Trophoblast cell (in vitro differentiated cells and primary cell): ENCODE measurements around the gene FJX1.

Experiments used
- DNase-seq, 2 donors: peaks; one replicate each; pipeline ENCODE4 v3.0.0-alpha.2; 2016
- H2AFZ ChIP-seq: 2 replicates; pipeline ENCODE4 v1.6.1; 2013; ENCODE audit warnings: low read length, moderate library complexity, mild to moderate bottlenecking; ENCODE audit not compliant: insufficient read depth, poor library complexity
- H2AK5ac ChIP-seq: 2 replicates; pipeline ENCODE4 v1.6.1; 2013; ENCODE audit warnings: mild to moderate bottlenecking, low read length
- H2BK120ac ChIP-seq: 2 replicates; pipeline ENCODE4 v1.6.1; 2013; ENCODE audit warnings: low read length, mild to moderate bottlenecking, moderate library complexity; ENCODE audit not compliant: insufficient read depth, poor library complexity
- H2BK12ac ChIP-seq: 2 replicates; pipeline ENCODE4 v1.6.1; 2013; ENCODE audit warnings: mild to moderate bottlenecking, low read length, moderate library complexity
- H2BK5ac ChIP-seq: 2 replicates; pipeline ENCODE4 v1.6.1; 2013; ENCODE audit warnings: low read length, low read depth, moderate library complexity, mild to moderate bottlenecking; ENCODE audit not compliant: poor library complexity
- H3K14ac ChIP-seq: 2 replicates; pipeline ENCODE4 v1.6.1; 2013; ENCODE audit warnings: mild to moderate bottlenecking, low read length
- H3K18ac ChIP-seq: 2 replicates; pipeline ENCODE4 v1.6.1; 2013; ENCODE audit warnings: mild to moderate bottlenecking, low read length
- H3K23ac ChIP-seq: 2 replicates; pipeline ENCODE4 v1.6.1; 2013; ENCODE audit warnings: low read length
- H3K27ac ChIP-seq: 2 replicates; pipeline ENCODE4 v1.5.1; 2013; ENCODE audit warnings: low read depth, mild to moderate bottlenecking, inconsistent platforms, low read length, moderate library complexity
- H3K27me3 ChIP-seq: 2 replicates; pipeline ENCODE4 v1.6.1; 2013; ENCODE audit warnings: inconsistent platforms, mild to moderate bottlenecking, low read length, moderate library complexity; ENCODE audit not compliant: insufficient read depth
- H3K36me3 ChIP-seq, 2 experiments: 1 replicate in 1 of 2; 2 replicates in 1 of 2; pipeline ENCODE4 v1.6.1; 2013; ENCODE audit warnings: low read length in 2 of 2, mild to moderate bottlenecking in 2 of 2, moderate library complexity in 1 of 2; ENCODE audit not compliant: insufficient read depth in 2 of 2, control insufficient read depth in 1 of 2
- H3K4ac ChIP-seq: 2 replicates; pipeline ENCODE4 v1.6.1; 2013; ENCODE audit warnings: low read depth, mild to moderate bottlenecking, low read length, moderate library complexity
- H3K4me1 ChIP-seq, 2 experiments: 1 replicate in 1 of 2; 2 replicates in 1 of 2; pipeline ENCODE4 v1.6.1; 2013; ENCODE audit warnings: low read length in 2 of 2, mild to moderate bottlenecking in 2 of 2, moderate library complexity in 1 of 2; ENCODE audit not compliant: insufficient read depth in 2 of 2, control insufficient read depth in 1 of 2
- H3K4me2 ChIP-seq: 2 replicates; pipeline ENCODE4 v1.6.1; 2013; ENCODE audit warnings: inconsistent platforms, mild to moderate bottlenecking, low read length, moderate library complexity
- H3K4me3 ChIP-seq: 2 replicates; pipeline ENCODE4 v1.5.1; 2013; ENCODE audit warnings: mild to moderate bottlenecking, low read depth, low read length, inconsistent platforms
- H3K79me1 ChIP-seq: one replicate; pipeline ENCODE4 v1.6.1; 2013; ENCODE audit warnings: low read length
- H3K79me2 ChIP-seq: 2 replicates; pipeline ENCODE4 v1.6.1; 2013; ENCODE audit warnings: low read length, mild to moderate bottlenecking; ENCODE audit not compliant: control insufficient read depth, insufficient read depth, poor library complexity
- H3K9ac ChIP-seq: 2 replicates; pipeline ENCODE4 v1.6.1; 2013; ENCODE audit warnings: mild to moderate bottlenecking, low read length
- H3K9me3 ChIP-seq: 2 replicates; pipeline ENCODE4 v1.6.1; 2013; ENCODE audit warnings: low read depth, mild to moderate bottlenecking, control low read depth, inconsistent platforms, low read length; ENCODE audit not compliant: insufficient read depth
- H4K12ac ChIP-seq: 2 replicates; pipeline ENCODE4 v1.6.1; 2013; ENCODE audit warnings: low read depth, mild to moderate bottlenecking, low read length, moderate library complexity
- H4K8ac ChIP-seq: 2 replicates; pipeline ENCODE4 v1.6.1; 2013; ENCODE audit warnings: low read depth, mild to moderate bottlenecking, low read length, moderate library complexity
- H4K91ac ChIP-seq: one replicate; pipeline ENCODE4 v1.6.1; 2013; ENCODE audit warnings: low read depth, mild to moderate bottlenecking, low read length, moderate library complexity
- WGBS: extraction: QIAGEN DNeasy Blood & Tissue Kit; methylation state at CpG from one replicate; pipeline ENCODE4 v1.1.7; 2013; ENCODE audit warnings: missing lambda C conversion rate; ENCODE audit not compliant: insufficient read length, insufficient coverage; ENCODE audit errors: extremely low coverage; 5-methylcytosine and 5-hydroxymethylcytosine counted together

Gene FJX1

DNA sequence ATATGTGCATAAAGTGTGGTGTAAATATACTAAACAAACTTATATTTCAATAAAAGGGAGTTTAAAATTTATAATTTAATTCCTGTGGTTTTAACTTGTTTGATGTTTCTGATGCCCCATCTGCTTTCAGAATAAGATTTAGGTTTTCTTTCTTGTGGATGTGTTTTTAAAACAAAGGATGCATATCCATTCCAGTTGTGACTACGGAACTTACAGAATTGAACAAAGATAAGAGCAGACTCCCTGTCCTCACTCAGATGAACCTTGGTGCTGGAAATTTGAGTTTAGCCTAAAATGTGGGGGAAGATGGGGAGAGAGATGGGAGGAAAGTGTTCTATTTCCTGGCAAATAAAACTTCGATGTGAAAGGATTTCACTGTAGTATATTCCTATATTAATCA lies 2.5 kb downstream of the FJX1 start:
- H3K23ac ChIP-seq = no peak overlapping the region
- no peak overlapping the region for H2AFZ ChIP-seq
- no peak overlapping the region for H3K4ac ChIP-seq
- peaks cover 18% of the 10 kb centered on the region for H3K79me2 ChIP-seq
- peak overlapping the region; percentile 32 for H3K27ac ChIP-seq
- H3K79me1 ChIP-seq = peaks cover 31% of the 10 kb centered on the region
- H3K4me1 ChIP-seq = peaks cover 8 to 12% of the 10 kb centered on the region in 2 experiments
- H2BK12ac ChIP-seq = no peak overlapping the region
- H4K8ac ChIP-seq = no peak overlapping the region
- WGBS = no CpG with 5 or more reads among the region's 2 CpGs
- no peaks in the 10 kb centered on the region for H3K9me3 ChIP-seq
- H2BK120ac ChIP-seq = no peak overlapping the region
- no peak for DNase-seq
- H3K27me3 ChIP-seq = no peaks in the 10 kb centered on the region
- H3K18ac ChIP-seq = no peak overlapping the region
- no peak overlapping the region for H4K91ac ChIP-seq
- peak overlapping the region; percentile 49 for H2BK5ac ChIP-seq
- no peak overlapping the region for H2AK5ac ChIP-seq
- no peak overlapping the region for H3K9ac ChIP-seq
- H3K4me3 ChIP-seq = no peak overlapping the region
- no peak overlapping the region for H4K12ac ChIP-seq
- H3K4me2 ChIP-seq = peak overlapping the region; percentile 46
- no peaks in the 10 kb centered on the region for H3K36me3 ChIP-seq
- no peak overlapping the region for H3K14ac ChIP-seq

DNA sequence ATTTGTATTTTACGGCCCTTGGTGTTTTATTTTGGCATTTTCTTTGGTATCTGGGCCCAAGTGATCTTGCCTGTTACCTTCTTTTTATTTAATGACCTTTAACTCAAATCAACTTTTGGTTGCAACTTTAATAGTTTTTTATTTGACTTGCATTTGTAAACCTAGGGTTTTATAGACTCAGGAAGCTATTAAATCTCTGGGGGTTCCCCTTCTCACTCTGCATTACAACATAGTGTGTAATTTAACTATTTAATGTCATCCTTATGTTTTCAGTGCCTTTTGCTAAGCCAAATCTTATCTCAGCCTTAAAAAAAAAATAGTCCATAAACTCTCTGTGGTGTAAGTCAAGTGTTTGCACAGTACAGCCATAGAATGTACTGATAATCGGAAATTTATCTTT lies 3.4 kb downstream of the FJX1 start:
- Histone ChIP-seq H3K36me3 (no peaks in the 10 kb centered on the region), H2BK12ac (no peak overlapping the region), H3K4me2 (peak overlapping the region; percentile 63), H3K4me1 (peaks cover 8 to 12% of the 10 kb centered on the region in 2 experiments), H3K18ac (no peak overlapping the region), H2BK5ac (no peak overlapping the region), H3K79me2 (peaks cover 18% of the 10 kb centered on the region), H2AK5ac (no peak overlapping the region), H2AFZ (no peak overlapping the region), H2BK120ac (no peak overlapping the region), H3K4me3 (no peak overlapping the region), H3K27ac (peak overlapping the region; percentile 61), H3K14ac (no peak overlapping the region), H3K4ac (no peak overlapping the region), H4K91ac (no peak overlapping the region), H4K8ac (no peak overlapping the region), H3K9me3 (no peaks in the 10 kb centered on the region), H3K27me3 (no peaks in the 10 kb centered on the region), H4K12ac (no peak overlapping the region), H3K23ac (no peak overlapping the region), H3K79me1 (peaks cover 31% of the 10 kb centered on the region), H3K9ac (no peak overlapping the region)
- WGBS = no CpG with 5 or more reads among the region's 2 CpGs
- no peak for DNase-seq

DNA sequence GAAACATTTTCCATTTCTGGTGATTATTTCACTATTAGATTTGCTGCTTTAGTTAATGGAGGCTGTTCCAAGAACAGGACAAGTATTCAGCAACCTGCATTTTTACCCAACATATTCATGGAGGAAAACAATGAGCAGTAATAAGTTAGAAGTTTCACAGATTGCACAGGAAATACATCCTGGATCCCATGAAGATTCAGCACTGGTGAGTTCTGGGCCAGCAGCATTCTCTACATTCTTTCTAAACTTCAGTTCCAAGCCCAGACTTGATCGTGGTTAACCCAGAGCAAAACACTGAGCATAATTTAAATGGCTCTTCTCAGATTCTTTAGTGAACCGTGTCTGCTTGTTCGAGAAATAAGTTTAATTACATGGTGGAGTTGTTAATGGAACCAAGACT lies 3.8 kb downstream of the FJX1 start:
- Histone ChIP-seq H4K8ac (no peak overlapping the region), H4K91ac (no peak overlapping the region), H4K12ac (no peak overlapping the region), H3K79me1 (peaks cover 31% of the 10 kb centered on the region), H3K18ac (no peak overlapping the region), H3K36me3 (no peaks in the 10 kb centered on the region), H3K4me3 (no peak overlapping the region), H3K79me2 (peaks cover 18% of the 10 kb centered on the region), H2BK120ac (no peak overlapping the region), H3K4ac (no peak overlapping the region), H3K27ac (peak overlapping the region; percentile 82), H2BK12ac (no peak overlapping the region), H3K9me3 (no peaks in the 10 kb centered on the region), H2AK5ac (no peak overlapping the region), H3K14ac (no peak overlapping the region), H3K27me3 (no peaks in the 10 kb centered on the region), H3K4me1 (peaks cover 8 to 12% of the 10 kb centered on the region in 2 experiments), H3K4me2 (peak overlapping the region; percentile 18), H2BK5ac (no peak overlapping the region), H2AFZ (no peak overlapping the region), H3K9ac (no peak overlapping the region), H3K23ac (no peak overlapping the region)
- DNase-seq = peak; percentile 64 to 86
- no CpG with 5 or more reads among the region's 3 CpGs for WGBS

DNA sequence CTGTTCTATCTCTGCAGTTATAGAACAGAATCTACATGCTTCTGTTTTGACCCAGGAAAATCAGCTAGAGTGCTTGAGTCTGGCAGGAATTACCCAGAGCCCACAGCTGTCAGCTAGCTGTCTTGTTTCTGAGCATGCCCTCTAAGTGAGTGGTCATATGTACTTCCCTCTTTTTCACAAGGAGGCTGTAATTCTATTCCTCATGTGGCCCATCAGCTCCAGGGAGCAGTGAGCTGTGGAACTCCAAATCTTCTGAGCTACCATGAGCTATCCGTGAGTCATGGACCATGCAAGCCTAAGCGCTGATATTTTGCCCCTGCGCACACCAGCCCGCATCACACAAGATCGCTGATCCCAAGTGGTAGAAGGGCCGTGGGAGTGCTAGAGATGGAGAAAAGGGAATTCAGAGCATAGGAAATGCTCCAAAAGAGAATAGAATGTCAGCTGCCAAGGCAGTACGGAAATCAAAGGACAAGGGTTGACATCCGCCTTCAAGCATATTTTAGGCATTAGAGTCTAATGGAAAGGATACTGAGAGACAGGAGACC lies 5.4 kb downstream of the FJX1 start:
- Histone ChIP-seq H3K79me2 (peaks cover 14% of the 10 kb centered on the region), H3K27me3 (no peaks in the 10 kb centered on the region), H4K8ac (no peak overlapping the region), H3K23ac (no peak overlapping the region), H2BK120ac (no peak overlapping the region), H3K4me2 (no peak overlapping the region), H3K14ac (no peak overlapping the region), H4K91ac (no peak overlapping the region), H3K9me3 (no peaks in the 10 kb centered on the region), H3K36me3 (no peaks in the 10 kb centered on the region), H3K4me1 (peaks cover 4 to 8% of the 10 kb centered on the region in 2 experiments), H4K12ac (no peak overlapping the region), H3K9ac (peak overlapping the region; percentile 28), H3K27ac (no peak overlapping the region), H3K18ac (no peak overlapping the region), H3K79me1 (peaks cover 20% of the 10 kb centered on the region), H2BK12ac (peak overlapping the region; percentile 4), H3K4ac (no peak overlapping the region), H2BK5ac (no peak overlapping the region), H3K4me3 (no peak overlapping the region), H2AFZ (no peak overlapping the region), H2AK5ac (no peak overlapping the region)
- peak; percentile 84 to 88 for DNase-seq
- no CpG with 5 or more reads among the region's 8 CpGs for WGBS
